ENCODE data around the gene CCDC171. TPM values are rescaled to one million over a fixed set of nuclear protein-coding genes. Genes with fewer than 3 reads are reported as not detected.

The CCDC171 gene
- polyA plus RNA-seq, 1 donor from 2014 or later = 9.1 TPM

GRCh38 chr9:16022228-16022627 is 469.4 kb downstream of the CCDC171 start:
- Histone ChIP-seq H2AFZ (ENCODE audit: low read depth, low read length) (no peak overlapping the region), H3K4me3 (ENCODE audit: low read length) (no peak overlapping the region), H3F3A (ENCODE audit: insufficient read depth, low read length, poor library complexity, severe bottlenecking) (no peaks in the 10 kb centered on the region), H3K9me3 (ENCODE audit: low read length) (no peaks in the 10 kb centered on the region), H4K20me1 (ENCODE audit: insufficient read depth) (no peaks in the 10 kb centered on the region), H3K9ac (ENCODE audit: low read length) (no peak overlapping the region), H3K79me2 (replicated peaks; ENCODE audit: insufficient read depth, low read length) (no peaks in the 10 kb centered on the region), H3K4me2 (ENCODE audit: low read length) (no peak overlapping the region), H3K36me3 (ENCODE audit: insufficient read depth, low read length) (no peaks in the 10 kb centered on the region), H3K27ac (ENCODE audit: low read length) (no peak overlapping the region), H3K9me2 (ENCODE audit: insufficient read depth, low read length) (no peaks in the 10 kb centered on the region), H3K27me3 (ENCODE audit: insufficient read depth, low read depth, low read length) (no peaks in the 10 kb centered on the region)
- TF ChIP-seq MXI1 (conservative IDR thresholded peaks at IDR 0.05; ENCODE audit: poor library complexity, severe bottlenecking) (no peak), CTCF (IDR thresholded peaks at IDR 0.05; ENCODE audit: poor library complexity, severe bottlenecking) (no peak), SMC3 (conservative IDR thresholded peaks at IDR 0.05; ENCODE audit: poor library complexity) (no peak), EZH2 (IDR thresholded peaks at IDR 0.05; ENCODE audit: borderline replicate concordance, insufficient read depth, low read length, poor library complexity, severe bottlenecking) (no peak), REST (IDR thresholded peaks at IDR 0.05; ENCODE audit: borderline replicate concordance) (no peak), POLR2AphosphoS5 (IDR thresholded peaks at IDR 0.05) (no peak), EP300 (conservative IDR thresholded peaks at IDR 0.05; ENCODE audit: poor library complexity, severe bottlenecking) (no peak)

- no peaks in the 10 kb centered on the region for H3K36me3 ChIP-seq (ENCODE audit: insufficient read depth, low read length)
- H3K9ac ChIP-seq (ENCODE audit: low read length) = no peak overlapping the region
- no peak overlapping the region for H3K4me2 ChIP-seq (ENCODE audit: low read length)
- H3F3A ChIP-seq (ENCODE audit: insufficient read depth, low read length, poor library complexity, severe bottlenecking) = no peaks in the 10 kb centered on the region
- no peak overlapping the region for H3K4me3 ChIP-seq (ENCODE audit: low read length)
- no peaks in the 10 kb centered on the region for H3K9me2 ChIP-seq (ENCODE audit: insufficient read depth, low read length)
- H2AFZ ChIP-seq (ENCODE audit: low read depth, low read length) = no peak overlapping the region
- no peak overlapping the region for H3K27ac ChIP-seq (ENCODE audit: low read length)
- H3K79me2 ChIP-seq (replicated peaks; ENCODE audit: insufficient read depth, low read length) = no peaks in the 10 kb centered on the region
- H3K9me3 ChIP-seq (ENCODE audit: low read length) = no peaks in the 10 kb centered on the region
- no peaks in the 10 kb centered on the region for H3K27me3 ChIP-seq (ENCODE audit: insufficient read depth, low read depth, low read length)
- TF ChIP-seq POLR2AphosphoS5 (IDR thresholded peaks at IDR 0.05) = no peak
- no peak for TF ChIP-seq EZH2 (IDR thresholded peaks at IDR 0.05; ENCODE audit: borderline replicate concordance, insufficient read depth, low read length, poor library complexity, severe bottlenecking)
- TF ChIP-seq MXI1 (conservative IDR thresholded peaks at IDR 0.05; ENCODE audit: poor library complexity, severe bottlenecking) = no peak
- no peak for TF ChIP-seq RAD21 (conservative IDR thresholded peaks at IDR 0.05)
- TF ChIP-seq EP300 (conservative IDR thresholded peaks at IDR 0.05; ENCODE audit: poor library complexity, severe bottlenecking) = no peak
- no peak for TF ChIP-seq REST (IDR thresholded peaks at IDR 0.05; ENCODE audit: borderline replicate concordance)
- TF ChIP-seq CTCF (IDR thresholded peaks at IDR 0.05; ENCODE audit: poor library complexity, severe bottlenecking) = no peak
- TF ChIP-seq TAF1 (IDR thresholded peaks at IDR 0.05; ENCODE audit: low read depth) = no peak
- TF ChIP-seq SMC3 (conservative IDR thresholded peaks at IDR 0.05; ENCODE audit: poor library complexity) = no peak
- no peaks in the 10 kb centered on the region for H4K20me1 ChIP-seq (ENCODE audit: insufficient read depth)
These were observed 470.6 kb downstream of the CCDC171 start for GRCh38 chr9:16023446-16023845.
